GM13976 (cell line): Measurements from ENCODE around the gene TMEM72.

Experiments
- DNase-seq: peaks from one replicate; pipeline ENCODE4 v3.0.0; 2012; ENCODE audit warnings: low spot score
- in situ Hi-C: fragments of 300-500 bp; cut with MboI; formaldehyde crosslinking; loops from one replicate; pipeline ENCODE4 v1.12.0; 2022; ENCODE audit warnings: low sequenced_read_pairs, mixed read lengths, inconsistent platforms; ENCODE audit not compliant: unreplicated experiment
- TF ChIP-seq, protein P1 (sequence below): IDR thresholded peaks from 2 replicates; pipeline ENCODE4 v1.5.1; 2012; ENCODE audit warnings: borderline replicate concordance, mild to moderate bottlenecking; ENCODE audit not compliant: insufficient read depth; ENCODE audit errors: extremely low read depth, missing control alignments, control extremely low read depth

The TMEM72 gene

DNA sequence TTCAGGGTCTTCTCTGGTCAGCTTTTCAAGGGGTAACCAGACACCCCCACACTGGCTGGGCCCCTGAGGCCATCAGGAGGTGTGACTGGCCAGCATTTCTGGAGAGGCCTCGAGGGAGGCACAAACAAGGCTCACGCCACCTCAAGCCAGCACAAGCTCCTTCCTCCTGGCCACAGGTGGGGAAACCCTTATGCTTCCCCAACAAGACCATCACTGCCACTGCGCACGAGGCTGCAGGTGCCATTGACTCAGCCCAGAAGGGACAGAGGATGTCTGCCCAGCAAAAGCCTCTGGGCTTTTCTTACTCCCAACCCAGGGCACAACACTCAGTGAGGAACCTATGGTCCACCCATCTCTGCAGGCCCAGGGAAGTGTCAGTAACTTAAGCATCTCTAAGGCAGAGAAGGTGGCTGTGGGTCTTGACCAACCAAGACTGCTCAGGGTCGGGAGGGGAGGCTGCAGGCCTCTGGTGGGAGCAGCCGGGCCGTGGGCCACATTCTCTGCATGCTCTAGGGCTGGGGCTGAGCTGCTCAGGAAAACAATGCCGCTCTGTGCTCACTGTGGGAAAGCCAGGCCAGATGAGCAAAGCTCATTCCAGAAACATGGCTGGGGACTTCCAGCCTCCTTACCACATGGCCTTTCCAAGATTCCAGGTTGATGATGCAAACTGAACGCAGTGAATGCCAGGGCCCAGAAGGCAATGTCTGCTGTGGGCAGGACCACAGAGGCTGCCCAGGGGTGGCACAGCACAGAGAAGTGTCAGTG, 24.2 kb downstream of the TMEM72 start:
- in situ Hi-C loops = no loop called here
- TF ChIP-seq, protein P1, sequence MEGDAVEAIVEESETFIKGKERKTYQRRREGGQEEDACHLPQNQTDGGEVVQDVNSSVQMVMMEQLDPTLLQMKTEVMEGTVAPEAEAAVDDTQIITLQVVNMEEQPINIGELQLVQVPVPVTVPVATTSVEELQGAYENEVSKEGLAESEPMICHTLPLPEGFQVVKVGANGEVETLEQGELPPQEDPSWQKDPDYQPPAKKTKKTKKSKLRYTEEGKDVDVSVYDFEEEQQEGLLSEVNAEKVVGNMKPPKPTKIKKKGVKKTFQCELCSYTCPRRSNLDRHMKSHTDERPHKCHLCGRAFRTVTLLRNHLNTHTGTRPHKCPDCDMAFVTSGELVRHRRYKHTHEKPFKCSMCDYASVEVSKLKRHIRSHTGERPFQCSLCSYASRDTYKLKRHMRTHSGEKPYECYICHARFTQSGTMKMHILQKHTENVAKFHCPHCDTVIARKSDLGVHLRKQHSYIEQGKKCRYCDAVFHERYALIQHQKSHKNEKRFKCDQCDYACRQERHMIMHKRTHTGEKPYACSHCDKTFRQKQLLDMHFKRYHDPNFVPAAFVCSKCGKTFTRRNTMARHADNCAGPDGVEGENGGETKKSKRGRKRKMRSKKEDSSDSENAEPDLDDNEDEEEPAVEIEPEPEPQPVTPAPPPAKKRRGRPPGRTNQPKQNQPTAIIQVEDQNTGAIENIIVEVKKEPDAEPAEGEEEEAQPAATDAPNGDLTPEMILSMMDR = no peak
- no peak for DNase-seq

DNA sequence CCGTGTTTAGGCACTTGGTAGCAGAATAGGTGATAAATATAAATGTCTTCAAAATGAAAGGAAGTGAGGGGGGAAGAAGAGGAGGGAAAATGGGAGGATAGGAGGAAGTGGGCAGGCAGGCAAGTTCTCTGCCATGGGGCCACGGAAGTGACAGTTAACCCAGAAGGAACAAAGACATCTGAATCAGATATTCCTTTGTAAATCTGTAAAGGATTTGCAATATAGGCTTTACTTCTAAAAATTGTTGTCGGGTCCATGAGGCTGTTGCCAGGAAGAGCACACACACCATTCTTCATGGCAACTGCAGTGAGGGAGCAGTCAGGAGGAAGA, 24.8 kb downstream of the TMEM72 start:
- in situ Hi-C loops = no loop called here
- DNase-seq = no peak

DNA sequence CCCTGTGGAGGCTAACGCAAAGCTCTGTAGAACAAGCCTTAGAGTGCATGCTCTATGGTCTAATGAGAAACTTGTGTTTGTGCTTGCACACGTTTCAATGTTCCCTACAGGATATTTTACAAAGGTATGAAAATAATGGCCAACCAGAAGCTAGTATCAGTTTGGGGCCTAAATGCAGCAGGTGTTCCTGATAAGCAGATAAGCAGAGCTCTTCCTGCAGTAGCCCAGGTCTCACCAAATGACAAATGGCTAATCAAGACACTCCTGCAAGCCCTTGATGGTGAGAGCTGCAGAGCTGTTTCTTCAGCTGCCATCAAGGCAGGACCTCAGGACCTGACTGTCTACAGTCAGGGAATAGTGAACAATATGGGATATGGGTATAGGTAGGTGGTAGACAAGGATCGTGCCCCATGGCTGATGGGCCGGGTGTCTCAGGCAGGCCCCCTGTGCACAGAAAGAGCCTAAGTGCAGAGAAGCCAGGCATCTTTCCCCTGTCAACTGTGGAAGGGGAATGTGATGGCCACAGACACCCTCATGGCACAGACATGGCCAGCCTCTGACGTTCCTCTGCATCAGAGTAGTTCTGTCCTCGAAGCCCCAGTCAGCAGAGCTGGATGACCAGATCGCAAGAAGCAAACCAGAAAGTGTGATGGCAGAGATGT, 25.3 kb downstream of the TMEM72 start:
- TF ChIP-seq, protein P1 = no peak
- in situ Hi-C loops = no loop called here
- DNase-seq = no peak

More for the DNA sequence above, 24.8 kb downstream of the TMEM72 start:
- TF ChIP-seq, protein P1 = no peak

DNA sequence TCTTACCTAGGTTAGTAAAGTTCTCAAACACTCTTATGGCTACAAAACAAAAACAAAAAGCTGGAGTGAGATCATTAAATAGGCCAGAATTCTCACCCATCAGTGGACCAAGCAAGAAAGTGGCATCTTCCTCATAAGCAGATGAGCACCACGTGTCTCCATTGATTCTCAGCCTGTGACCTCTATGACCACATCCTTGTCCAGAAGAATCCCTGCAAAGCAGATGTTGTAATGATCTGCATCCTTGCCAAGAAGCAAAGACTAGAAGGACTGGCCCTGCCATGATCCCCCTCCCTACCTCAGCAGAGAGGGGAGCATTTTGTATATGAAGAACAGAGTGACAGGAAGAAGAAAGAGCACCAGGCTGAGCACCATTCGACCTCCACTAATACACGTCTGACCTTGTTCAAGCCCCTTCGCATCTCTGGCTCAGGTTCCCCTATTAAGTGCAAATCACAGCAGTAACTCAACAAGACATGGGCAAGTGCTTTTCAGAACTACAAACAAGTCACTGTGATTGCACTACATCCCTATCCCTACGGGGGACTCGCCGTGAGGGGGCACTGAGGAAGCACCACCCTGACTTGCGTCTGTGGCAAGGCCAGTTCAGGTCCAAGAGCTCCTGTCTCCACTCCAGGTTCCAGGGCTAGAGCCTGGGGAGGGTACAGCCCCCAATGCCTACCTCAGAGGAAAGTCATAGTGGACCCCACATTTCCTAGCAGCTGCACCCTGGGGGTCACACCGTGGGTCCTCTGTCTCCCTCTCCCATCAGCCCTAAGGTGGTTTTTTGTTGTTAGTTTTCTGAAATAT, 26.3 kb downstream of the TMEM72 start:
- TF ChIP-seq, protein P1 = no peak
- DNase-seq = no peak
- in situ Hi-C loops = no loop called here

DNA sequence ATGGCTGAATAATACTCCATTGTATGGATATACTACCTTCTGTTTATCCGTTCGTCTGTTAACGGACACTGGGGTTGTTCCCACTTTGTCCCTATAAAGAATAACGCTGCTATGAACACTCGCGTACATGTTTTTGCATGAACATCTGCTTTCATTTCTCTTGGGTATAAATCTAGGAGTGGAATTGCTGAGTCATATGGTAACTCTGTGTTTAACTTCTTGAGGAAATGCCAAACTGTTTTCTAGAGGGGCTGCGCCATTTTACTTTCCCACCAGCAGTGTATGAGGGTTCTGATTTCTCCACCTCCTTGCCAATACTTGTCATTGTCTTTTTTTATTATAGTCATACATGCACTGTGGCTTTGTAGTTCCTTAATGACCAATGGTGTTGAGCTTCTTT, 27.8 kb downstream of the TMEM72 start:
- TF ChIP-seq, protein P1 = no peak
- no peak for DNase-seq
- in situ Hi-C loops = no loop called here

DNA sequence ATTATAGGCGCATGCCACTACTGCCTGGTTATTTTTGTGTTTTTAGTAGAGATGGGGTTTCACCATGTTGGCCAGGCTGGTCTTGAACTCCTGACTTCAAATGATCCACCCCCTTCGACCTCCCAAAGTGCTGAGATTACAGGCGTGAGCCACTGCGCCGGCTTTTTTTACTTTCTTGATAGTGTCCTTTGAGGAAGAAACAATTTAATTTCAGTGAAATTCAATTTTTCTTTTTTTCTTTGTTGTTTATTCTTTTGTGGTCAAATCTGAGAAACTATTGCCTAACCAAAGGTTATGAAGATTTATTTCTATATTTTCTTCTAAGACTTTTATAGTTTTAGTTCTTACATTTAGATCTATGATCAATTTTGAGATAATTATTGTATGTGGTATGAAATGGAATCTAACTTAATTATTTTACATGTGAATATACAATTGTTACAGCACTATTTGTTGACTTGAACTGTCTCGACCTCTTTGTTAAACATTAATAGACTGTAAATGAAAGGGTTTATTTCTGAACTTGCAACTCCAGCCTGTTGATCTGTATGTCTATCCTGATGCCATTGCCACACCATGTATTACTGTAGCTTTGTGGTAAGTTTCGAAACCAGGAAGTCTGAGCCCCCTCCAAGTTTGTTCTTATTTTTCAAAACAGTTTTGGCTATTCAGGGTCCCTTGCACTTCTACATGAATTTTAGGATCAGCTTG, 28.7 kb downstream of the TMEM72 start:
- DNase-seq = no peak
- in situ Hi-C loops = no loop called here
- TF ChIP-seq, protein P1 = no peak
